Activated CD4-positive, alpha-beta T cell treated with anti-CD3 and anti-CD28 coated beads for 48 hours (primary cell): ENCODE data around the gene CA6.
"Not testable (repeated sequence)": the region's sequence is repeated elsewhere in the genome, so short reads cannot be mapped to it uniquely, and the experiment has no call there.

ENCODE experiments used
- DNase-seq: peaks from one replicate; pipeline ENCODE4 v3.0.0-alpha.2; 2020

CA6 gene

DNA sequence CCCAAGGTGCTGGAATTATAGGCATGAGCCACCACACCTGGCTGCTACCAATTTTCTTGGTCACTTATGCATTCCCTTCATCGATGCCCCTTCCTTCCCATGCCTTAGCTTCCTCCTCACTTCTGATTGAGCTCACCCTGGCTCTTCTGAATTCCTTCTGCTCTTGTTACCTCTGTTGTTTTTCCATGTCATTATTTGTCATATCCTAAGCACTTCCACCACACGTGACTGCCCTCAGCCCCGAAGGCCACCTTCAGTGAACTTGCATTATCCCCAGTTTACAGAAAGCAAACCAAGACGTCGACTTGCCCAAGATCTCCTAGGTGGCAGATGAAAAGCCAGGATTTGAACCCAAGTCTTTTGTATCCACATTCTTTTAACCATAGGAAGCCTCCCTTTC, 30.7 kb downstream of the CA6 start:
- DNase-seq: no peak

DNA sequence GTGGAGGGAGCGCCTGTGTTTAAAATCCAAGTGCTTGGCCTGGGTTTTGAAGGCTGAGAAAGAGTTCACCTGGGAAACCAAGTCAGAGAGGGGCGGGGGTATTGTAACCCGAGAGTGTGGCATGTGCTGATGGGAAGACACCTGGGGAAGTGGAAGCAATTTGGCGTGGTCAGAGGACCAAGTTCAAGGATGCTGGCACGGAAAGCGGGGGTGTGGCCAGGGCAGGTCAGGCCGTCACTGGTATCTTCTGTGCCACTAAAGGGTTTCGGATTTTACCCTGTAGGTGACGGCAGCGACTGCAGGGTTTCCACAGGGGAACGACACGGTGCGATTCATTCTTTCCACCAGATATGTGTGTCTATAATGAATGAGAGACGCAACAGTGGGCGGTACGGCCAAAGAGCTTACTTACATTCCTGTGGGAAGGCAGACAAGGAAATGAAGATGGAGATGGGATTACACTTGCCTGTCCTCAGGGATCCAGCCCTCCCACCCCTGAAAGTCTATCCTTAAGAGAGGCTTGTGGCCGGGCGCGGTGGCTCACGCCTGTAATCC, 31.3 kb downstream of the CA6 start:
- DNase-seq: no peak

DNA sequence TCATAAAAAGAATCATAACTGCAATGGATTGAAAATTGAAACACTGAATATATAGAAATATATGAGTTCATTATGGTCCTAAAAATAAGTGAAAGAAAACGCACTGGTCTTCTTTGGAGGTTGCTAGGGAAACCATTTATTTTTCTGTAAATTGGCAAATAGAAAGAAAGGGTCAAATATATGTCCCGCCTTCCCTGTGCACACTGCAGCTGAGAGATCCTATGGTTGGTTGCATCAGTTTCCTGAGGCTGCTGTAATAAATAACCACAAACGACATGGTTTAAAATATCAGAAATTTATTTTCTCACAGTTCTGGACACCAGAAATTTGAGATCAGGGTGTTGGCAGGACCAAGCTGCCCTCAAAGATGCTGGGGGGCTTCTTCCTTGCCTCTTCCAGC, 35.0 kb downstream of the CA6 start:
- DNase-seq: no peak

DNA sequence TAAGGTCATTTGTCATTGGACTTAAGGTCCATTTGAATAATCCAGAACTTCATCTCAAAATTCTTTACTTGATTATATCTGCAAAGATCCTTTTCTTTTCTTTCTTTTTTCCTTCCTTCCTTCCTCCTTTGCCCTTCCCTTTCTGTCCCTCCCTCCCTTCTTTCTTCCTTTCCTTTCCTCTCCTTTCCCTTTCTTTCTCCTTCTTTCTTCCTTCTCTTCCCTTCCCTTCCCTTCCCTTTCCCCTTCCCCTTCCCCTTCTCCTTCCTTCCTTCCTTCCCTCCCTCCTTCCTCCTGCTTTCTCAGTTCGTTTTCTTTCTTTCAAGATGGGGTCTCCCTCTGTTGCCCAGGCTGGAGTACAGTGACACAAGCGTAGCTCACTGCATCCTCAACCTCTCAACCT, 35.5 kb downstream of the CA6 start:
- DNase-seq: no peak

DNA sequence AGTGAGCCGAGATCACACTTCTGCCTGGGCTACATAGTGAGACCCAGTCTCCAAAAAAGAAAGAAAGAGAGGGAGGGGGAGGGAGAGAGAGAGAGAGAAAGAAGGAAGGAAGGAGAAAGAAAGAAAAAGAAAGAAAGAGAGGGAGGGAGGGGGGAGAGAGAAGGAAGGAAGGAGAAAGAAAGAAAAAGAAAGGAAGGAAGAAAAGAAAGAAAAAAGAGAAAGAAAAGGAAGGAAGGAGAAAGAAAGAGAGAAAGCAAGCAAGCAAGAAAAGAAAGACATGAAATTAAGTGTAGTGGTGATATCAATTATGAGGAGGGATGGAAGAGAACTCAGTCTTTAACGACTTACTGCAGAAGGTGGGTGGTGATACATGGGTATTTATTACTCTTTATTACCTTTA, 38.5 kb downstream of the CA6 start:
- DNase-seq: no peak

DNA sequence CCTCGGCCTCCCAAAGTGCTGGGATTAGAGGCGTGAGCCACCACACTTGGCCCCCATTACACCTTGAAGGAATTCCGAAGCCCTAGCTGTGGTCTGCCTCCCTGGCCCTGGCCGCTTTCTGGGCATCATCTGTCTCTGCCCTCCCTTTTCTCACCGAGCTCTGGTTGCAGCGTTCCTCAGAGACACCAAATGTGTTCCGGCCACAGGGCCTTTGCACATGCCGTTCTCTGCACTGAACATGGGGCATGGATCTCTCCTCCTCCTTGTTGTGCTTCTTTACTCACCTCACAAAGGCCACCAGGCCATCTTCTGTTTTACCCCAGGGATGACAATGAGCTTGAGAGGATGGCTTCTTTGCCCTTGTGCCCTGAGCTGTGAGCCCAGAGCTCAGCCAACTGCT, 39.3 kb downstream of the CA6 start:
- no peak for DNase-seq

DNA sequence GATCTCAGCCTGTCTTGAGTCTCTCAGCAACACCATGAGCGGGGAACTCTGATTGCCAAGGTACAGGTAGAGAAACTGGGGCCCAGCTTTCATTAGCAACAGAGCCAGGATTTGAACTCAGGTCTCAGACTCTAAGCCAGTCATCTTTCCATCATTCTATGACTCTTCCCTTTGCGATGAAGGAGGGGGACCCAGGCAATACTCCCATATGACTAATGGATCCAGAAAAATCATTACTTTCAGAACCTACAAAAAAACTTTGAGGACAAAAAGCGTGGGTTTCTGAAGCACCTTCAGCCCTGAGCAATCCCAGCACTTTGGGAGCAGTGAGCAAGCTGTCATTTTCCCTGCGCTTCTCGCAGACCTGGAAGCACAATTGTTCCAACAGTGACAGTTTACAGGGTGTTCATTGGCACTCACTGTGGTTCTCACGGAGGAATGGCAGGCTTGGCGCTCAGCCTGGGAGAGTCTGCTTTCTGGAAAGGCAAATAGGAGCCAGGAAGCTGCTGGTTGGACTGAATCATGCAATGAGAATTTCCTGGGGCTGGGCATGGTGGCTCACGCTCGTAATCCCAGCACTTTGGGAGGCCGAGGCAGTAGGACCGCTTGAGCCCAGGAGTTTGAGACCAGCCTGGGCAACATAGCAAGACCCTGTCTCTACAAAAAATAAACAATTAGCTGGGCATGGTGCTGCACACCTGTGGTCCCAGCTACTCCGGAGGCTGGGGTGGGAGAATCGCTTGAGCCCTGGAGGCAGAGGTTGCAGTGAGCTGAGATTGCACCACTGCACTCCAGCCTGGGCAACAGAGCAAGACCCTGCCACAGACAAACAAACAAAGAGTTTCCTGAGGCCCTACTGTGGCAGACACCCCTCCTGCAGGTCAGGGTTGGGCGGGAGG, 40.5 kb downstream of the CA6 start:
- no peak for DNase-seq

DNA sequence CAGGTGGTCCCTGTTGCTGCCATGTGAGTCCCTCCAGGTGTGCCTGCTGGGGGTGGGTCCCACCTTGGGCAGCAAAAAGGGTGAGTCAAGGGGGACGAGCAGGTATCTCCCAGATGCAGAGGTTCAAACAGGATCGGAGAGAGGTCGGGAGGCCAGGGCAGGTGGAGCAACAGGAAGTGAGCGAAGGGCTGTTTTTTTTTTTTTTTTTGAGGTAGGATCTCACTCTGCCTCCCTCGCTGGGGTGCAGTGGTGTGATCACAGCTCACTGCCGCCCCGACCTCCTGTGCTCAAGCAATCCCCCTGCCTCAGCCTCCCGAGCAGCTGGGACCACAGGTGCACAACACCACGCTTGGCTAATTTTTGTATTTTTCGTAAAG, 41.1 kb downstream of the CA6 start:
- DNase-seq: no peak

DNA sequence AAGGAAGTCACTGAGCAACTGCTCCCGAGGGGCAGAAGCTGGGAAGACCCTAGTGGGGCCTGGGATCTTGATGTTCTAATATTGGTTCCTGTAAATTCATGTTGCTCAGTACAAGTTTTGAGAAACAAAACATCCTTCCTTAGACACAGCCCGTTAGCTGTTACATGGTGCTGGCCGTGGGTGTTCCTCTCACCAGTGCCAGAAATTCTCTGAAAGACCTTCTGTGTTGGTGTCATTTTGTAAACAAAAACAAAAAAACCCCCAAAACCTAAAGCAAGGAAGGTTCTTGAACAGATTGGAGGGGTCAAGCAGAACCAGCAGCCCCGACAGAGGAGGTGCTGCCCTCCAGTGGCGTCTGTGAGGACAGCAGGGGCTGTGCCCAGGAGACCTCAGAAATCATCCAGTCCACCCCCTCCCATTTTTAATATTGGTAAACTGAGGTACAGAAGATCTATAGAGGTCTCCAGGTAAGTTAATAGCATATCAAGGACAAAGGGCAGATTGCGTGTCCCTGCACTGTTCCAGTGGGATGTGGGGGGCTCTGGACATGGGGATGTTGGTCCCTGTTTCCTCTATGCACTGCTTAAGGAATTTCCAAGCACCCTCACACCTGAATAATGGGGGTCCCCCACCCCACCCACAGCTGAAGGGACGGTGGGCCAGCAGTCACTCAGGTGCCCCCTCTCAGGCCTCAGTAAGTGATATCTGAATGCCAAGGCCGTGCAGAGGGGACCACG, 42.4 kb downstream of the CA6 start:
- peak; percentile 76 for DNase-seq

DNA sequence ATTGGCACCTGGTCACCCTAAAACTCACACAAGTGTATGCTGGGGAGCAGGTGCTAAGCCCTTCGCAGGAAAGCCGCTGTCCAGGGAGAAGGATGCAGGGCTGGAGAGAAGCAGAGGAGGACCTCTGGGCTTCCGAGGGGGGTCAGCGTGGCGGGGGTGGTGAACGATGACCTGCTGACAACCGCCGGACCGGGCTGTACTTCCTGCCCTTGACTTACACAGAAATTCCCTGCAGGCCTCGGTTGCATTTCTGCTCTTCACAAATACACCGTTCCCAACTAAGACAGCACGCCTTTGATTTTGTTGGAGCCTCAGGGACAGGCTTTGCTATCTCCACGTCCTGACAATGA, 42.9 kb downstream of the CA6 start:
- DNase-seq: no peak

DNA sequence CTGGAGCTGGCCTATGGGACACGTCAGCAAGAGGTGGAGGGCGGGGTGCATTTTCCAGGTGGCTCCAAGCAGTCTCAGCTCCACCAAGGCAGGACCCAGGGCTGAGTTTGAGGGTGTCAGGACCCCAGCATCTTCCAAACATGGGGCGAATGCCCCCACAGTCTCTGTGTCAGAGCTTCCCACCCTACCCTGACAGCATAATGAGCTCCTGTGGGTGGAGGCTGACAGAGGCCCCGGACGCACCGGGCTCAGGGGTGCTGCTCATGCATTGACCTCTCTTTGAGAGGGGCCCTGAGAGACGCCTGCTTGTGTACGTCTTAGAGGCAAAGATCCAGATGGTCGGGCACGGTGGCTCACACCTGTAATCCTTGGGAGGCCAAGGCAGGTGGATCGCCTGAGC, 43.4 kb downstream of the CA6 start:
- DNase-seq: no peak

DNA sequence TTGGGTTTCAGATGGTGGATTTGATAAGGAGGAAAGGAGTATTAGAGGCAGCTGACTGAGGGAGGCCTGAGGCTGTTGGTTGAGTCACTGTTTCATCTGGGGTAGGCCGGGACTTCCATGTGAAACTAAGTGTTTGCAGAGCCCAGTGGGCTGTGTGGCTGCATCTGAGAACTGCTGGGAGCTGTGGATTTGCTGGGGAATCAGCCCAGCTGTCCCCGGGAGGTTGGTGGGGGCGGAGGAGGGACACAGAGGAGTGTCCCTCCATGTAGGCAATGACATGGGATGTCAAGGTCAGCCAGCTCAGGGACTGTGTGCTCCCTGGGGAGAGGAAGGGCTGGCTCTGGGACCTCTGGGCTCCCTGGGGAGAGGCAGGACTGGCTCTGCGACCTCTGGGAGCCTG, 44.2 kb downstream of the CA6 start:
- DNase-seq: no peak

DNA sequence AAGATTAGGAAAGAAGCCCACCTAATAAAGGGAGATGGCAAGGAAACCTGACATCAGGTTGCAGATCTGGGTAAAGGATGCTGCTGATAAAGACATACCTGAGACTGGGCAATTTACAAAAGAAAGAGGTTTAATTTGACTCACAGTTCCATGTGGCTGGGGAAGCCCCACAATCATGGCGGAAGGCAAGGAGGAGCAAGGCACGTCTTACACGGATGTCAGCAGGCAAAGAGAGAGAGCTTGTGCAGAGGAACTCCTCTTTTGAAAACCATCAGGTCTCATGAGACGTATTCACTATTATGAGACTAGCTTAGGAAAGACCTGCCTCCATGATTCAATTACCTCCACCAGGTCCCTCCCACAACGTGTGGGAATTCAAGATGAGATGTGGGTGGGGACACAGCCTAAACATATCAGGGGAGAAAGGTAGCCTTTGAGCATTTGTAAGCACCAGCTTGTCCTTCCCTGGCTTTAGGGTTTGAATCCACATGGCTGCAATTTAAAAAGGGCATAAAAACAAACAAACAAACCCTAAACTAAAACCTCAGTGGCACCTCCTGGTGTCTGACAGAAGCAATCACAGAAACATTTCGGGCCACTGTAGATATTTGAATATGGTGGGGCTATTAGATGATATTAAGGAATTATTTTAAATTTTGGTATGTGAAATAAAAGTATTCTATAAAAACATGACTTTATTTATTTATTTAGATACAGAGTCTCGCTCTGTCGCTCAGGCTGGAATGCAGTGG, 47.4 kb downstream of the CA6 start:
- no peak for DNase-seq

DNA sequence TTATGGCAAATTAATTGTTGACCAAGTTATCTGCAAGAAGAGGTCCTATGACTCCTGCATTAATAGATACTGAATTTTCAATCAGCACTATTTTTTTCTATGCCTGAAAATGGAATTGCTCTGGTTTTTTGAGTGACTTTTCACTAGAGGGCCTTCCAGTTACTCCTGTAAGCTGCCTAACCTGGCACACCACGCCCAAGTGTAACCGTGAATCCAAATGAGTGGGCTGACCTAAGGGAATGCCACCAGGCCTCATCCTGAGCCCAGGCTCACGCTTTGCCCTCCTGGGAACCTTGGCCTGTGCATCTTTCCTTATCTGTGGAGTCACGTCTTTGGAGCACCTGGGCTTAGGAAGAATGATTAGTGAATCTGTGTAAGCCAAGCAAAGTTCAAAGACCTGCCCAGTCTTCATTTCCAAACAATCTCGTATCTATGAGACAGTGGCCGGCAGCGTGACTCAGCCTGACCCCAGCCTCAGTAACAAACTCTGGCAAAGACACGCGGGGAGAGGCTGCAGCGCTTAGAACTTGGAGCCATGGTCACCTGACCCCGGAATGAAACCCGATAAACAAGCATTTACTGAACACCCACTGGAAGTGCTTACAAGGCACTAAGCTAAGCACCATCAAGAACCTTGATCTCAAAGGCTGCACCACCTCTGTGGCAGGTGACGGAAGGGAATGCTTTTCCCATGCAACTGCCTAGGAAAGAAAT, 48.5 kb downstream of the CA6 start:
- DNase-seq: not testable (repeated sequence)

DNA sequence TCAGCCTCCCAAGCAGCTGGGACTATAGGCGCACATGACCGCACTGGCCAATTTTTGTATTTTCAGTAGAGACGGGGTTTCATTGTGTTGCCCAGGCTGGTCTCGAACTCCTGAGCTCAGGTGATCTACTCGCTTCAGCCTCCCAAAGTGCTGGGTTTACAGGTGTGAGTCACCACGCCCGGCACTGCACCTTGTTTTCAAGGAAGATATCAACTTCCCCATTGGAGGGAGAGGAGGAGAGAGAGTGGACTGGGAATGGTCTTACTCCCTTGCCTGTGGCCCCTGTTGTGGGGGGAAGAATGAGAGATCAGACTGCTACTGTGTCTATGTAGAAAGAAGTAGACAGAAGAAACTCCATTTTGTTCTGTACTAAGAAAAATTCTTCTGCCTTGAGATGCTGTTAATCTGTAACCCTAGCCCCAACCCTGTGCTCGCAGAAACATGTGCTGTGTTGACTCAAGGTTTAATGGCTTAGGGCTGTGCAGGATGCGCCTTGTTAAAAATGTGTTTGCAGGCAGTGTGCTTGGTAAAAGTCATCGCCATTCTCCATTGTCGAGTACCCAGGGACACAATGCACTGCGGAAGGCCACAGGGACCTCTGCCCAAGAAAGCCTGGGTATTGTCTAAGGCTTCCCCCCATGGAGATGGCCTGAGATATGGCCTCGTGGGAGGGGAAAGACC, 56.0 kb downstream of the CA6 start:
- DNase-seq: not testable (repeated sequence)

DNA sequence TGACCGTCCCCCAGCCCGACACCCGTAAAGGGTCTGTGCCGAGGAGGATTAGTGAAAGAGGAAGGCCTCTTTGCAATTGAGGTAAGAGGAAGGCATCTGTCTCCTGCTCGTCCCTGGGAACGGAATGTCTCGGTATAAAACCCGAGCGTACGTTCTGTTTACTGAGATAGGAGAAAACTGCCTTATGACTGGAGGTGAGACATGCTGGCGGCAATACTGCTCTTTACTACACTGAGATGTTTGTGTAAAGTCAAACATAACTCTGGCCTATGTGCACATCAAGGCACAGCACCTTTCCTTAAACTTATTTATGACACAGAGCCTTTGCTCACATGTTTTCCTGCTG, 56.5 kb downstream of the CA6 start:
- DNase-seq: not testable (repeated sequence)

DNA sequence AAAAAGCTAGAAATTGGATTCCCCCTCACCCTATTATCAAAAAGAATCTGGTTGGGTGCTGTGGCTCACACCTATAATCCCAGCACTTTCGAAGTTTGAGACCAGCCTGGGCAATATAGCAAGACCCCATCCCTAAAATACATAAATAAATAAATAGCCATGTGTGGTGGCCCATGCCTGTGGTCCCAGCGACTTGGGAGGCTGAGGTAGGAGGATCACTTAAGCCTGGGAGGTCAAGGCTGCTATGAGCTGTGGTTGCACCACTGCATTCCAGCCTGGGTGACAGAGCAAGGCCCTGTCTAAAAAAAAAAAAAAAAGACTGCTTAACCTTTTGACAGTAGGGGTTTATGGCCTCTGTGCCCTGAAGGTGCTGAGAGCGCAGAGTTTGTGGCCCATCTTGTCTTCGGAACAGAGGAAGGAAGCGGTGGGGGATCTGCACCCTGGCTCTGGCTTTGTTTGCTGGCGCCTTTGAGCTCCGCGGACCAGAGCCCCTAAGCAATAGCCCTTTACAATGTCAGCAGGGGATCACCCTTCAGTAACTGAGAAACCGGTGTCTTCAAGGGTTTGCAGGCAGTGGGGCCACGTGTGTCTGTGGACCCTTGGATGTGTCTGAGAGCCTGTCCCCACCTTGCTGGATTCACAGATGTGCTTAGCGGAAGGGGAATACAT, 58.5 kb downstream of the CA6 start:
- DNase-seq: no peak

DNA sequence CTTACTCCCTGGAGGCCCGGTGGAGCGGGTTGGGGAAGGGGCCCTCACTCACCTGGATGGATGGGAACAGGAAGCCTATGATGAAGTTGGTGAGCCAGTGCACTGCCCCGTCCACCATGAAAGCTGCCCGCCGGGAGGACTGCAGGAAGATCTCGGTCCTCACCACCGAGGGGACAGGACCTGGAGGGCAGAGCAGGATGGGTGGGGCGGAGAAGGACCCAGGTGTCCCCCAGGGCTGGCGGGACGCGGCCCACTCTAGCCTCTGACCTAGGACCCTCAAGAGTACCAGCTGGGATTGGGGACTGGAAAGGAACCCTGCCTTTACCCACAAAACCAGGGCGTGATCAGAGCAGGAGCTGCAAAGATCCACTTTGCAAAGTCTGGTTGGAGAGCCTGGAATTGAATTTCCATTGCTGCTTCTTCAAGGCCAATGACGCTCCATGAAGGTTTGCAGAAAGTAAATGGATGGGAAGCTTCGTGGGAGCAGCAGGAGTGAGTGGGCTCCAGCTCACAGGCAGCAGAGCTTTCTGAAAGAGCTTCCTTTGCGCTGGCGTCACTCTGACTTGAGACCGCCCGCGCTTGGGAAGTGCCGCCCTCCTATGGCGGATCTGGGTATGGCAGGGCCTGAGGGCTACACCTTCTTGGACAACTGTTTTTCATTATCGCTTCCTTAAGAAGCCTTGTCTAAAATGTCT, 59.2 kb downstream of the CA6 start:
- peak; percentile 92 for DNase-seq

DNA sequence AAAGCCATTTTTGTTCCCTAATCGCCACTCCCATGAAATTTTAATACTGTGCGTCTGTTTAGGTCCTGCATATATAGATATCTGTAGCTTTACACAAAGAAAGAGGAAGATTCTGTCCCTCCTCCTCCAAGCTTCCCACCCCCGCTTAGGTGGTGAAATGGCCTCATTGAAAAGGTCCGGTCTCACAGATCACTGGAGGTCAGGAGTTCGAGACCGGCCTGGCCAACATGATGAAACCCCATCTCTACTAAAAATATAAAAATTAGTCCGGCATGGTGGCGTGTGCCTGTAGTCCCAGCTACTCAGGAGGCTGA, 59.7 kb downstream of the CA6 start:
- DNase-seq: no peak

DNA sequence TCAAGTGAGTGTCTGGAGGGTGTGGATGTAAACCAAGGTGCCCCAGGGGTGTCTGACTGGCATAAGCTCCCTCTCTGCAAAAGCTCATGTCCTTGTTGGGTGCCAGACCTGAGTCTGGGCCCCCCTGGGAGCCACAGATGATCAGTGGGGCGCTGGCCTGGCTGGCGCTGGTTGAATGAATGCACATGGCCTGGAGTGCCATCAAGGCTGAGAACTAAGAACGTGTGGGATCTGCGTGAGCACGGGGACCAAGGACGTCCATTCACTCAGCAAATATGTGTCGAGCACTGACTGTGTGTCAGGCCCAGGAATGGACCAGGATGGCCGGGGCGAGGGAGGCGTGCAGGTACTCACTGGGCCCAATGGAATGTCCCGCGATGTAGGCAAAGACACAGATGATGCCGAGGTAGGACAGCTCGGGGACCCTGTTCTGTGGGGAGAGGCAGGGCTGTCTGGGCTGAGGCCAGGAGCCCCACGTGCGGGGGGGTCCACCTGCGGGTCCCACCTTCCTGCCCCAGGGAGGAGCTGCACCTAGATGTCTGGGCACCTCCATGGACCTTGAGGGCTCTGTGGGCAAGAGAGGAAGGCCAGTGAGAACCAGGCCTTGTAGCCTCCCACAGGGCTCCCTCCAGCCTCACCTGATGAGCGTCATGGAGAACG, 61.4 kb downstream of the CA6 start:
- no peak for DNase-seq

DNA sequence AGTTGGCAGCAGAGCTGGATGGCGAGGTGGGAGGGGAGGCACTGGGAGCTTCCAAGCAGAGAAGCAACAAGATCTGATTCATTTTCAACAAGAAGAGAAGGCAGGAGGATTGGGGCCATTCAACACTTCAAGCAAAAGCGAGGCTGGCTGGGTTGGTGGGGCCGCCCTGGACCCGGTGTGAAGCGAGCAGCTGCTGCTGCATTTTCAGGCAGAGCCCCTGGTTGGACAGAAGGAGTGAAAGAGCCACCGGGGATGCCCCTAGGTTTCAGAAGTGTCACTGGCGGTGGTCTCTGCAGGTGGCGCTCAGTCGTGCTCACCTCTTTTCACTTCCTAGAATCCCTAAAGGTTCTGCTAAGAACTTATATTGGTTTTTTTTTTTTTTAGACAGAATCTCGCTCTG, 62.6 kb downstream of the CA6 start:
- no peak for DNase-seq
